Loucy (cell line): ENCODE results near the gene ANO2.

Source experiments
- H2AFZ ChIP-seq: fragments of 200-600 bp; sonication (generic); 2 replicates; pipeline ENCODE4 v1.6.0; 2016; ENCODE audit warnings: antibody characterized with exemption, mild to moderate bottlenecking, low read length, moderate library complexity
- H3F3A ChIP-seq: fragments of 200-600 bp; 2 replicates; pipeline ENCODE4 v1.6.0; 2016; ENCODE audit warnings: antibody characterized with exemption, low read depth, mild to moderate bottlenecking
- H3K27me3 ChIP-seq: fragments of 200-600 bp; sonication (generic); 2 replicates; pipeline ENCODE4 v1.6.1; 2014; ENCODE audit warnings: low read length, mild to moderate bottlenecking; ENCODE audit not compliant: insufficient read depth, poor library complexity, severe bottlenecking
- H3K36me3 ChIP-seq: fragments of 200-600 bp; sonication (generic); 2 replicates; pipeline ENCODE4 v1.6.1; 2016; ENCODE audit warnings: low read length; ENCODE audit not compliant: insufficient read depth
- H3K4me1 ChIP-seq: fragments of 200-600 bp; sonication (generic); 2 replicates; pipeline ENCODE4 v1.5.1; 2014; ENCODE audit warnings: low read length, mild to moderate bottlenecking; ENCODE audit not compliant: insufficient read depth, poor library complexity, severe bottlenecking
- H3K4me2 ChIP-seq: fragments of 200-600 bp; sonication (generic); 2 replicates; pipeline ENCODE4 v1.6.0; 2014; ENCODE audit warnings: antibody characterized with exemption, low read length, low read depth, mild to moderate bottlenecking; ENCODE audit not compliant: poor library complexity, severe bottlenecking
- H3K4me3 ChIP-seq: fragments of 200-600 bp; sonication (generic); 2 replicates; pipeline ENCODE4 v1.5.1; 2014; ENCODE audit warnings: low read length, mild to moderate bottlenecking, mixed read lengths; ENCODE audit not compliant: poor library complexity, severe bottlenecking
- H3K79me2 ChIP-seq: fragments of 200-600 bp; sonication (generic); 2 replicates; pipeline ENCODE4 v1.6.1; 2014; ENCODE audit warnings: low read length; ENCODE audit not compliant: insufficient read depth
- H3K9ac ChIP-seq: fragments of 200-600 bp; sonication (generic); 2 replicates; pipeline ENCODE4 v1.6.0; 2014; ENCODE audit warnings: mild to moderate bottlenecking, low read depth, low read length, moderate library complexity; ENCODE audit not compliant: poor library complexity, severe bottlenecking
- H3K9me2 ChIP-seq: fragments of 200-600 bp; sonication (generic); replicated peaks from 2 replicates; pipeline ENCODE4 v1.6.1; 2016; ENCODE audit warnings: low read depth, low read length, mixed read lengths
- H3K9me3 ChIP-seq: fragments of 200-600 bp; sonication (generic); 2 replicates; pipeline ENCODE4 v1.6.1; 2014; ENCODE audit warnings: mild to moderate bottlenecking, antibody characterized with exemption, low read length, low read depth; ENCODE audit not compliant: insufficient read depth
- H4K20me1 ChIP-seq: fragments of 200-600 bp; sonication (generic); 2 replicates; pipeline ENCODE4 v1.6.0; 2014; ENCODE audit warnings: antibody characterized with exemption, low read length, mild to moderate bottlenecking; ENCODE audit not compliant: insufficient read depth, poor library complexity, severe bottlenecking
- EZH2phosphoT487 ChIP-seq: fragments of 200-600 bp; IDR thresholded peaks from 2 replicates; pipeline ENCODE4 v1.6.1; 2018; ENCODE audit warnings: antibody characterized with exemption, mild to moderate bottlenecking, moderate library complexity, borderline replicate concordance
- TF ChIP-seq, protein P1 (sequence below): fragments of 200-600 bp; sonication (generic); conservative IDR thresholded peaks from 2 replicates; pipeline ENCODE4 v1.5.1; 2014; ENCODE audit warnings: mild to moderate bottlenecking, antibody characterized with exemption, low read length

ANO2 gene

DNA sequence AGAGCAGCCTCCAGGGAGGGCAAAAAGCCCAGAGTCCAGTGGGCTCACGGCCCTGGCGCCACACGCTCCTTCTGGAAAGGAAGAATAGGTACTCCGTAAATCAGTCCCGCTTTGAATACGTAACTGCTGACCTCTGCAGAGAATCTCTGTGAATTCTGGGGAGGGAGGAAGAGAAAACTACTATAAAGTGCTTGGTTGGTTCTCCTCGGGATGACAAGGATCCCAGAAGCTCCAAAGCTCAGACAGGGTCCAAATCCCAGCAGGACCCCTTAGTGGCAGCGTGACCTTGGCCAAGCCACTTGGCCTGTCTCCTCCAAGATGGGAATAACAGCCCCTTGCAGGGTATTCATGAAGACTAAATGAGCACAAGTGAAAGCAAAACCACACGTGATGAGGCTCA lies 31.7 kb downstream of the ANO2 start:
- TF ChIP-seq EZH2phosphoT487: no peak
- TF ChIP-seq, protein P1, sequence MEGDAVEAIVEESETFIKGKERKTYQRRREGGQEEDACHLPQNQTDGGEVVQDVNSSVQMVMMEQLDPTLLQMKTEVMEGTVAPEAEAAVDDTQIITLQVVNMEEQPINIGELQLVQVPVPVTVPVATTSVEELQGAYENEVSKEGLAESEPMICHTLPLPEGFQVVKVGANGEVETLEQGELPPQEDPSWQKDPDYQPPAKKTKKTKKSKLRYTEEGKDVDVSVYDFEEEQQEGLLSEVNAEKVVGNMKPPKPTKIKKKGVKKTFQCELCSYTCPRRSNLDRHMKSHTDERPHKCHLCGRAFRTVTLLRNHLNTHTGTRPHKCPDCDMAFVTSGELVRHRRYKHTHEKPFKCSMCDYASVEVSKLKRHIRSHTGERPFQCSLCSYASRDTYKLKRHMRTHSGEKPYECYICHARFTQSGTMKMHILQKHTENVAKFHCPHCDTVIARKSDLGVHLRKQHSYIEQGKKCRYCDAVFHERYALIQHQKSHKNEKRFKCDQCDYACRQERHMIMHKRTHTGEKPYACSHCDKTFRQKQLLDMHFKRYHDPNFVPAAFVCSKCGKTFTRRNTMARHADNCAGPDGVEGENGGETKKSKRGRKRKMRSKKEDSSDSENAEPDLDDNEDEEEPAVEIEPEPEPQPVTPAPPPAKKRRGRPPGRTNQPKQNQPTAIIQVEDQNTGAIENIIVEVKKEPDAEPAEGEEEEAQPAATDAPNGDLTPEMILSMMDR: no peak
- Histone ChIP-seq H3K9me3 (no peaks in the 10 kb centered on the region), H2AFZ (no peak overlapping the region), H3K9ac (no peak overlapping the region), H3K4me2 (no peak overlapping the region), H3K4me3 (no peak overlapping the region), H3K9me2 (no peaks in the 10 kb centered on the region), H3K27me3 (no peaks in the 10 kb centered on the region), H4K20me1 (no peaks in the 10 kb centered on the region), H3K79me2 (no peaks in the 10 kb centered on the region), H3K4me1 (no peaks in the 10 kb centered on the region), H3F3A (no peaks in the 10 kb centered on the region), H3K36me3 (no peaks in the 10 kb centered on the region)

DNA sequence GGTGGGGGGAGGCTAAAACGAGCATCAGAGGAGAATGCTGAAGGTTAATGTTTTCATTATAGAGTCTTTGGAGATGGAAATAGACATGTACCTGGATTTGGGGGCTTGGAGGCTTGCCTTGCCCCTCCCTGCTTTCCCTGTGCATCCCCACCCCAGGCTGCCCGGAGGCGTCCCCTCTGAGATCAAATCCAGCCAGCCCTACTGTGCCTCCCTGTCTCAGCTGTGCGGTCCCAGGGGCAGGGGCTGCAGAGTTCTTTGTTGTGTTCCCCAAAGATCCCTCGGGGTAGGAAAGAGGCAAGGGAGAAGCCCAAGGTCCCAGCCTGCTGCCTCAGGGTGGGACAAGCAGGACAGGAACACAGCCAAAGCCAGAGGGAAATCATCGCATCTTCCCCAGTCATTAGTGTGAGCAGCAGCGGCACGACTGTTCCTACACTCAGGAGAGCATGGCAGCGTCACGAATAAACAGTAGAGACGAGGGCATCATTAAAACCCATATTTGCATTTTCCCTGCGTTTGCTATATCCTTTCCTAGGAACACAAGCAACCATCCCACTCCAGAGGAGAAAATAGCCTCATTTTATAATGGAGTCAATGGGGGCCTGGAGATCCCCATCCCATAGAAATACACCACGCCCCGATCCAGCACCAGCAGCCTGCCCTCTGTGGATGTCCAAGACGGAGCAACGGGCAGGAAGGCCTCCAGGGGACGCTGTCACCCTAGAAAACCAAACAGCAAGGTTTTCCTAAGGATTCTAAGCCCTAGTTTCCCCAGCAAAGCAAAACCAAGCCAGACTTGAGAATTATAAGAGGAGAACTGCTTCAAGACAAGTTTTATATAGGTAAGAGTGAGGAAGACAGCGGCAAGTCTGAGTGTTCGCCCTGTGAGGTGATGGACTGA lies 32.4 kb downstream of the ANO2 start:
- H3K9me3 ChIP-seq: no peaks in the 10 kb centered on the region
- no peak overlapping the region for H3K9ac ChIP-seq
- no peak overlapping the region for H3K4me2 ChIP-seq
- no peaks in the 10 kb centered on the region for H3K9me2 ChIP-seq
- no peaks in the 10 kb centered on the region for H3K27me3 ChIP-seq
- no peaks in the 10 kb centered on the region for H4K20me1 ChIP-seq
- H3K4me1 ChIP-seq: no peaks in the 10 kb centered on the region
- no peaks in the 10 kb centered on the region for H3F3A ChIP-seq
- TF ChIP-seq, protein P1: peak; percentile 47
- TF ChIP-seq EZH2phosphoT487: no peak
- H2AFZ ChIP-seq: no peak overlapping the region
- H3K79me2 ChIP-seq: no peaks in the 10 kb centered on the region
- H3K4me3 ChIP-seq: no peak overlapping the region
- H3K36me3 ChIP-seq: no peaks in the 10 kb centered on the region

GRCh38 chr12:5912011-5912410 lies 33.0 kb downstream of the ANO2 start:
- no peak overlapping the region for H3K9ac ChIP-seq
- no peaks in the 10 kb centered on the region for H3K36me3 ChIP-seq
- no peak overlapping the region for H2AFZ ChIP-seq
- no peak overlapping the region for H3K4me3 ChIP-seq
- no peaks in the 10 kb centered on the region for H3K79me2 ChIP-seq
- no peaks in the 10 kb centered on the region for H3K9me3 ChIP-seq
- no peak overlapping the region for H3K4me2 ChIP-seq
- H3K27me3 ChIP-seq: no peaks in the 10 kb centered on the region
- H3F3A ChIP-seq: no peaks in the 10 kb centered on the region
- H3K4me1 ChIP-seq: no peaks in the 10 kb centered on the region
- H4K20me1 ChIP-seq: no peaks in the 10 kb centered on the region
- H3K9me2 ChIP-seq: no peaks in the 10 kb centered on the region
- TF ChIP-seq, protein P1: no peak; the same call in 1 of the 2 replicates
- TF ChIP-seq EZH2phosphoT487: no peak
